GM12875 (cell line): ENCODE measurements around the gene TMEM14B.
"Not testable (repeated sequence)": the region's sequence is repeated elsewhere in the genome, so short reads cannot be mapped to it uniquely, and the experiment has no call there.

ENCODE experiments used
- H3K4me3 ChIP-seq: one replicate; pipeline ENCODE4 v1.5.1; 2011; ENCODE audit warnings: low read depth, low read length, control low read depth
- TF ChIP-seq, protein P1 (sequence below): IDR thresholded peaks from 2 replicates; pipeline ENCODE4 v1.5.1; 2011; ENCODE audit warnings: low read depth, mild to moderate bottlenecking, control low read depth, inconsistent platforms, low read length, moderate library complexity, borderline replicate concordance; ENCODE audit not compliant: insufficient read depth

The TMEM14B gene

DNA sequence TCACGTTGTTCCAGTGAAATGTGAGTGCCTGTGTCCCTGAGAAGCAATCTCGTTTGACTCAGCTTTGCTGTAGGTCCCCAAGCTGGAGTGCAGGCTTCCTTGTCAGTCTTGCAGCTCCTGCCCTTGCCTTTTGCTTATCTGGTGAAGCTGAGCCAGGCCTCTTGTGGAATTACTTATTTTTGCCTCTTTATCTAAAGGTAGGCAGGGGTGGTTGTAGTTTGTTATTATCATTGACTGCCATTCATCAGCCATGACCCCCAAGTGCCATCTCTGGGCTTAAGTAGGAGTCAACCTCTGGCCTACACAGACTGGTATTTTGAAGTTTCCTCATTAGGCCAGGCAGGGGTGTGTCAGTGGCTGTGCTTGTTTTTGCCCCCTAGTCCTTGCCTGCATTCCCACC, 2.1 kb downstream of the TMEM14B start:
- TF ChIP-seq, protein P1, sequence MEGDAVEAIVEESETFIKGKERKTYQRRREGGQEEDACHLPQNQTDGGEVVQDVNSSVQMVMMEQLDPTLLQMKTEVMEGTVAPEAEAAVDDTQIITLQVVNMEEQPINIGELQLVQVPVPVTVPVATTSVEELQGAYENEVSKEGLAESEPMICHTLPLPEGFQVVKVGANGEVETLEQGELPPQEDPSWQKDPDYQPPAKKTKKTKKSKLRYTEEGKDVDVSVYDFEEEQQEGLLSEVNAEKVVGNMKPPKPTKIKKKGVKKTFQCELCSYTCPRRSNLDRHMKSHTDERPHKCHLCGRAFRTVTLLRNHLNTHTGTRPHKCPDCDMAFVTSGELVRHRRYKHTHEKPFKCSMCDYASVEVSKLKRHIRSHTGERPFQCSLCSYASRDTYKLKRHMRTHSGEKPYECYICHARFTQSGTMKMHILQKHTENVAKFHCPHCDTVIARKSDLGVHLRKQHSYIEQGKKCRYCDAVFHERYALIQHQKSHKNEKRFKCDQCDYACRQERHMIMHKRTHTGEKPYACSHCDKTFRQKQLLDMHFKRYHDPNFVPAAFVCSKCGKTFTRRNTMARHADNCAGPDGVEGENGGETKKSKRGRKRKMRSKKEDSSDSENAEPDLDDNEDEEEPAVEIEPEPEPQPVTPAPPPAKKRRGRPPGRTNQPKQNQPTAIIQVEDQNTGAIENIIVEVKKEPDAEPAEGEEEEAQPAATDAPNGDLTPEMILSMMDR = no peak
- H3K4me3 ChIP-seq = no peak overlapping the region

DNA sequence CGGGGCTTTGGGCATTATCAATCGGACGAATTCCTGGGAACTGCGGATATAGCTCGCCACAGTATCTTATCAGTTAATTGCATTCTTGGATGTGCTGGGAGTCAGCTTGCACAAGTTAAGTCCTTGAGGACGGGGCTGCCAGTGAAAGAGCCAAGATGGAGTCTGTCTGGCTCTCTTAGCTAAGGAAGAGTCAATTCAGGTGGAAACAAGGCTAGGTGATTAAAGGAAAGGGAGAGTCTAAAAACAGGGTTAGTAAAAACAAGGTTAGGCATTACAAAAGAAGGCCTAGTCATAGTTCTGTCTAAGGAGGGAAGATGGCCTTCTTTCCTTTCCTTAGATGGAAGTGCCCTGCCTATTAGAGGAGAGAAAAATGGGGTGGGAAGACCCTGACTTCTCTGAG, 3.0 kb downstream of the TMEM14B start:
- H3K4me3 ChIP-seq = not testable (repeated sequence)

DNA sequence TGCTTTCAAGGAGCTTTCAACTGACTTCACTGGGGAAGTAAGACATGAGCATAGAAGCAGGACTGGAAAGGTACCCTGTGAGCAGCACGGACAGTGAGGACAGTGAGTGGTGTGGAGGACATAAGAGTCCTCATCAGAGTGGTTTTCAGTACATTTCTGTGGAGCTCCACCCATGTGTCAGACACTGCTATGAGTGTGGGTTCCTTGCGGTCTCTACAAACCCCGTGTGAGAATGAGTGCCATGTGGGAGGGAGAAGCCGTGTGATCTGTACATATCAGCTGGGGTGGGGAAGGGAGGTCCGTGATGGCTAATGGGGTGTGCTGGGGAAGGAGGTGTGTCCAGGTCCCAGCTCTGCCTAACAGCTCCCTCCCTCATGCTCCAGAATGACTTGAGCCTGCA, 4.2 kb downstream of the TMEM14B start:
- H3K4me3 ChIP-seq = not testable (repeated sequence)

DNA sequence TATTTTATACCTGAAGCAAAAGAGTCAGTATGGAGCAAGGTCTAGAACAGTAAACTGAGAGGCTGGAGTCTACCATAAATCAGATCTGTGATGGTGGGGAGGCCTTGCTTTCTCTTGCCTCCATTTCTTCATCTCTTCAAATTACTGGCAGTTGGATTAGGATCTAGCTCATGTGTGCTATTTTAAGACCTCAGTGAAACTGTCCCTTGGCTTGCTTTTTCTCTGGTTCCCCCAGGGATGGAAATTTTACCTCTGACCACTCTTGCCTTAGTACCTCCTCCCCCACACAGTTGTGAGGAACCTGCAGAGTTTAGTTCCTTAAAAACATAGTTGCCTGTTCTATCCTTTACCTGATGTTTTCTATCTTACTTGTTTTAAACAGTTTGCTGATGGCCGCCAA, 8.5 kb downstream of the TMEM14B start:
- no peak overlapping the region for H3K4me3 ChIP-seq
- TF ChIP-seq, protein P1 = no peak

DNA sequence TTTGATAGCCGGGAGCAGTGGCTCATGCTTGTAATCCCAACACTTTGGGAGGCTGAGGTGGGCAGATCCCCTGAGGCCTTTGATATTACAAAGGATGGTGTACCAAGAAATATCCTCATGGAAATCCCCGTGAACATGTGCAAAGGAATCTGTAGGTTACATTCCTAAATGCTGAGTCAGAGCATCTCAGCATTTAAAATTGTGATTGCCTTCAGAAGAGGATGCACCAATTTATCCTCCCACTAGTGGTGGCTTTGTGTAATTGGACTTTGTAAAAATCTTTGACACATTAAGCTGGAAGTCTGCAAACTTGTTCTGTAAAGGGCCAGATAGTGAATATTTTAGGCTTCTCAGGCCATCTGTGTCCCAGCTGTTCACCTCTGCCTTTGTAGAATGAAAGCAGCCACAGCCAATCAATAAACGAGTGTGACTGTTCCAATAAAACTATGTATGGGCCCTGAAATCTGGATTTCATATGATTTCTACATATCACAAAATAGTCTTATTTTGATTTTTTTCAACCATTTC, 11.8 kb downstream of the TMEM14B start:
- H3K4me3 ChIP-seq = no peak overlapping the region
- TF ChIP-seq, protein P1 = peak; percentile 35; the same call in 1 of the 2 replicates

DNA sequence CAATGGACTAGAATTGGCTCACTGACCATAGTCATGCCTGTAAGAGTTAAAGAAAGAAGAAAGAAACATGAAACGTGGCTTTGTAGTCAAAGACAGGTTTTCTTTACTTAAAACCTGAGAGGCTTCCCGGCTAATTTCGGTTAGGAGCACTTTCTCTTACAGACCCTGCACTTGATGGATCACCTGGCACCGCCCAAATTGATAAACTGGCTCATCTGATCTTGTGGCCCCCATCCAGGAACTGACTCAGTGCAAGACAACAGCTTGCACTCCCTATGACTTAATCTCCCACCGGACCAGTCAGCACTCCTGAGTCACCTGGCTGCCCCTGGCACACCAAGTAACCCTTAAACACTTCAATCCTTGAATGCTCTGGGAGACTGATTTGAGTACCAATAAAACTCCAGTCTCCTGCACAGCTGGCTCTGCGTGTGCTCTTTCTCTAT, 12.3 kb downstream of the TMEM14B start:
- H3K4me3 ChIP-seq = no peak overlapping the region
- TF ChIP-seq, protein P1 = no peak

DNA sequence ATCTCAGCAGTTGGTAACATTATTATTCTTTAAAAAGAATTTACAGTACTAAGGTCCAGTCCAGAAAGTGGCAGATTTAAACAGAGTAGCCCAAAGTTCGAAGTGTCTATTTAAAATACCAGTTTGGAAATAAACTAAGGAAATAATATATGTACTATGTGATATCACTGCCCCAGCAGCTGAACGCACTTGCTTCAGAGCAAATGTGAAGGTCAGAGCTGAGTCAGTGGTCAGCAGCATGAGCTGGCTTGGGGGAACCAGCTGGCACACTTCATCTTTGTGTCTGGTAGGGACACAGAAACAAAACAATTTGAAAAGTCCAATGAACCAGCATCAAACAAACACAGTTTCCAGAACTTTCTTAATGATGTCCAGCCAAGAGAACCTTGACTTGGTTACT, 15.4 kb downstream of the TMEM14B start:
- no peak overlapping the region for H3K4me3 ChIP-seq
- TF ChIP-seq, protein P1 = no peak

DNA sequence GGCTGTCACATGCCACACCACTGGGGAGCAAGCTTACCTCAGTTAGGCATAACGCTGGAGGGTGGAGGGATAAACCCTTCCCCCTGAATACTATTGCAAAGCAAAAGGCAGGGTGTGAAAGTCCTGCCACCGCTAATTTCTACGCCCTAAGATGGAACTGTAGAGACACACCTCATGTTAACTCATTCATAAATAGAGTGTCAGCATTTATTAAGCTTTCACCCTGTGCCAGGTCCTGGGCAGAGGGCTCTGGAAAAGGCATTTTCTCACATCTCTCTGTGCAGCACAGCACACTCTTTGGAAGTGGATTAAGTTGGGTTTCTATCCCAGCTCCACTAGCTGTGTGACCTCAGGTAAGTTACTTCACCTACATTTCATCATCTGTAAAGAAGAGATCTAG, 21.8 kb downstream of the TMEM14B start:
- TF ChIP-seq, protein P1 = no peak
- no peak overlapping the region for H3K4me3 ChIP-seq
